Heart left ventricle (tissue), 16 donors: Measurements from ENCODE around the gene DUS1L. TPM values are rescaled to one million over a fixed set of nuclear protein-coding genes. Genes with fewer than 3 reads are reported as not detected.

ENCODE experiments used
- ATAC-seq, 4 donors: fragments of 200-7000 bp; cut with Tn5 transposase; one replicate each; pipeline ENCODE4 v1.9.1; 2020 to 2022; ENCODE audit warnings: moderate library complexity in 4 of 4, mild to moderate bottlenecking in 3 of 4, moderate number of reproducible peaks in 1 of 4
- DNase-seq, 5 donors: peaks; one replicate each; pipeline ENCODE4 v3.0.0-alpha.2; 2020
- H3K27ac ChIP-seq, 12 donors: fragments of 200-600 bp; sonication (generic) in 4 of 12; one replicate each; pipeline versions ENCODE4 v1.5.0 to v1.8.0; 2016 to 2022; ENCODE audit warnings: mild to moderate bottlenecking in 2 of 12
- H3K27me3 ChIP-seq, 9 donors: fragments of 200-600 bp; sonication (generic) in 2 of 9; one replicate each; pipeline versions ENCODE4 v1.5.1 to v1.8.0; 2016 to 2022; ENCODE audit warnings: mild to moderate bottlenecking in 3 of 9
- H3K36me3 ChIP-seq, 9 donors: fragments of 200-600 bp; sonication (generic) in 2 of 9; one replicate each; pipeline versions ENCODE4 v1.5.0 to v1.8.0; 2018 to 2022; ENCODE audit warnings: mild to moderate bottlenecking in 2 of 9
- H3K4me1 ChIP-seq, 12 donors: fragments of 200-600 bp; sonication (generic) in 4 of 12; one replicate each; pipeline versions ENCODE4 v1.5.0 to v1.8.0; 2016 to 2022; ENCODE audit warnings: mild to moderate bottlenecking in 3 of 12
- H3K4me3 ChIP-seq, 12 donors: fragments of 200-600 bp; sonication (generic) in 4 of 12; one replicate each; pipeline versions ENCODE4 v1.5.0 to v1.8.0; 2017 to 2022; ENCODE audit warnings: mild to moderate bottlenecking in 9 of 12, moderate library complexity in 4 of 12
- H3K9me3 ChIP-seq, 12 donors: fragments of 200-600 bp; sonication (generic) in 4 of 12; one replicate each; pipeline versions ENCODE4 v1.5.0 to v1.8.0; 2016 to 2022; ENCODE audit warnings: mild to moderate bottlenecking in 1 of 12
- CTCF ChIP-seq, 12 donors: fragments of 200-600 bp; sonication (generic) in 4 of 12; IDR thresholded peaks; one replicate each; pipeline versions ENCODE4 v1.5.0 to v1.8.0; 2018 to 2022; ENCODE audit warnings: antibody characterized with exemption in 12 of 12, mild to moderate bottlenecking in 5 of 12
- POLR2A ChIP-seq, 2 donors: fragments of 450-650 bp; IDR thresholded peaks; one replicate each; pipeline ENCODE4 v1.6.1; 2017; ENCODE audit warnings: antibody characterized with exemption in 2 of 2, mild to moderate bottlenecking in 2 of 2, moderate library complexity in 2 of 2
- WGBS, 4 donors: extraction: QIAGEN DNeasy Blood & Tissue Kit in 2 of 4; methylation state at CpG; one replicate each; pipeline versions ENCODE4 v1.1.5 to v1.1.7; 2013 to 2018; 5-methylcytosine and 5-hydroxymethylcytosine counted together
- intact Hi-C, 10 donors: fragments of 100-400 bp; cut with DNase I; formaldehyde crosslinking; loops; one replicate each; pipeline versions ENCODE4 v1.11.1 to v1.14.2; 2022
- polyA plus RNA-seq, 2 donors: library from polyadenylated mRNA; stranded (reverse); fragments of 200-250 nt; gene quantifications; one replicate each; pipeline ENCODE4 v1.2.3, GENCODE V29; 2013
- total RNA-seq, 9 donors: library from RNA; depleted of rRNA in 2 of 9; stranded (reverse); fragments of >200 nt in 2 of 9; fragmentation: NEBNext Ultra II Directional in 3 of 9; extraction: Animal tissue kit (Norgen Biotek cat#: 25700) in 3 of 9; gene quantifications; one replicate each; pipeline versions ENCODE4 v1.1.0 to v1.2.4, GENCODE V29; 2016 to 2023
- donor health status: ischemic (EF 13 %, LVEDD 7.1; RV severe dilation, severe dysfunction).
- donor health status: healthy with polysubstance abuse.
- donor health status: DM: no; HTN: yes; CAD: no.
- donor health status: DM: no; HTN: no; CAD: no.
- donor health status: ischemic (EF 25% LVEDD 6.9; RV normal size, moderate dysfunction).
- donor health status: ischemic (EF 25% LVEDD 5.7; RV mildly dilated, moderate dysfunction).
- donor health status: healthy.
- donor health status: DM: yes; HTN: yes; CAD: no.
- donor health status: ischemic (EF 35%, LVEDD 5.7; RV mildly dilated, moderate dysfunction).
- donor health status: nonischemic (EF 11% LVEDD 7.7; RV severe dilation, severe dysfunction).
- donor health status: DM: yes; HTN: yes; CAD: no.
- donor health status: PGD.
- donor health status: ischemic (EF 29% LVEDD 5.4; RV normal size, mild dysfunction).
- donor health status: nonischemic (EF 23%, LVEDD 6.1; RV moderate dilation, normal function).

The DUS1L gene
- total and polyA plus RNA-seq, 11 donors: 41.5 to 113 (median 60.4) TPM

DNA sequence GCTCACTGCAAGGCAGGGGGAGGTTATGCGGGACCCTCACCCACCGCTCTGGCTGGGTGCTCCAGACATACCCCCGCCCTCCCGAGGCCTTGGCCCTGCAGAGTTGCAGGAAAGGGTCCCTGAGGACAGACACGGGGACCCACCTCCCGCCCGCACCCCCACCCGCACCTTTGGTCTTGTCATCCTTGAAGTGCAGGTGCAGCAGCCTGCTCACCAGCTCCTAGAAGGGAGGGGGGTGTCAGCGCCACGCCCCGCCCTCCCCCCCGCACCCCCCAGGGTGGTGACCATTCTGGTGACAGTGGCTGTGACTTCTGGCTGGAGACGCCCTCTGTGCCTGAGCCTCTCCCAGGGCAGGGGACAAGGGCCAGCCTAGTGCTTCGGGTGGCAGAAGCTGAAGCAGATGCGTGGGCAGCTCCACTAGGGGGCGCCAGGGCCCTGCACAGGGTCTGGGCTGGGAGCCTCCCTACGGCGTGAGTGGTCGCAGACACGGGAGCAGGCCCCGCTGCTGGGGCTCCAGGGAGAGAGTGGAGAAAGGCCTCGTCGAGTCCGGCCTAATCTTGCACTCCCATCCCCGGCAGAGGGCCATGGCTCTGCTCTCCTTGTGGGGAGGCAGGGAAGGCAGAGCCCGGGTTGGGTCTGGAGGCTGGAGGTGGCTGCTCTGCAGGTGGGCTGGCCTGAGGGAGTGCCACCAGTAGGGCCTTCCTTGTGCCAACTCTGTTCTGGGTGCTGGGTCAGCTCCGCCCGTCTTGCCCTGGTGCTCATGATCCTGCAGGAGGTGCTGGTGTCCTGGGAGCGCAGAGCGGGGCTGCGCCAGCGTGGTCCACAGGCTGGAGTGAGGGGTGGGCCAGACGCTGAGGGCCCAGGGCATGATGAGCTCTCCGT lies 45.7 kb downstream of the DUS1L start:
- 55 to 92% (median 67%) methylated on average over 7 to 34 of the region's 34 CpGs for WGBS, 4 donors
- no peaks in the 10 kb centered on the region for H3K27me3 ChIP-seq
- peaks cover 5 to 37% (median 23%) of the 10 kb centered on the region in 12 donors for H3K4me1 ChIP-seq
- no peaks in the 10 kb centered on the region for H3K9me3 ChIP-seq
- ATAC-seq (no peak), DNase-seq (peak in 4 of 5 donors; percentile 53 to 86 (median 64))
- H3K36me3 ChIP-seq: peaks cover 0 to 21% (median 6%) of the 10 kb centered on the region in 9 donors
- H3K4me3 ChIP-seq: no peak overlapping the region
- intact Hi-C loops: loop anchor here in 9 of 10 donors (2.0 to 10.0 kb wide), 5 partner anchors 43 to 155 kb away; partner anchors contain the start of genes ASPSCR1 (in 4 of the 9), NOTUM (in 1 of the 9) and P4HB (in 1 of the 9)
- TF ChIP-seq CTCF (IDR thresholded peaks at IDR 0.05) (peak; percentile 44 to 77 (median 63)), POLR2A (IDR thresholded peaks at IDR 0.05) (no peak)
- no peak overlapping the region for H3K27ac ChIP-seq

- no peak for ATAC-seq
- Histone ChIP-seq H3K4me3 (no peak overlapping the region), H3K4me1 (peaks cover 5 to 37% (median 21%) of the 10 kb centered on the region in 12 donors), H3K36me3 (peaks cover 0 to 21% (median 6%) of the 10 kb centered on the region in 9 donors), H3K27ac (no peak overlapping the region), H3K9me3 (no peaks in the 10 kb centered on the region), H3K27me3 (no peaks in the 10 kb centered on the region)
- intact Hi-C loops: loop anchor here in 1 of 10 donors (2.0 kb wide), 1 partner anchor 60 kb away; no protein-coding TSS in a partner anchor
- no peak for DNase-seq
- 89 to 91% (median 90%) methylated on average over 14 to 33 of the region's 33 CpGs for WGBS, 4 donors
- TF ChIP-seq CTCF (IDR thresholded peaks at IDR 0.05) (no peak), POLR2A (IDR thresholded peaks at IDR 0.05) (no peak)
Observed at GRCh38 chr17:82018989-82019689, 46.5 kb downstream of the DUS1L start.

DNA sequence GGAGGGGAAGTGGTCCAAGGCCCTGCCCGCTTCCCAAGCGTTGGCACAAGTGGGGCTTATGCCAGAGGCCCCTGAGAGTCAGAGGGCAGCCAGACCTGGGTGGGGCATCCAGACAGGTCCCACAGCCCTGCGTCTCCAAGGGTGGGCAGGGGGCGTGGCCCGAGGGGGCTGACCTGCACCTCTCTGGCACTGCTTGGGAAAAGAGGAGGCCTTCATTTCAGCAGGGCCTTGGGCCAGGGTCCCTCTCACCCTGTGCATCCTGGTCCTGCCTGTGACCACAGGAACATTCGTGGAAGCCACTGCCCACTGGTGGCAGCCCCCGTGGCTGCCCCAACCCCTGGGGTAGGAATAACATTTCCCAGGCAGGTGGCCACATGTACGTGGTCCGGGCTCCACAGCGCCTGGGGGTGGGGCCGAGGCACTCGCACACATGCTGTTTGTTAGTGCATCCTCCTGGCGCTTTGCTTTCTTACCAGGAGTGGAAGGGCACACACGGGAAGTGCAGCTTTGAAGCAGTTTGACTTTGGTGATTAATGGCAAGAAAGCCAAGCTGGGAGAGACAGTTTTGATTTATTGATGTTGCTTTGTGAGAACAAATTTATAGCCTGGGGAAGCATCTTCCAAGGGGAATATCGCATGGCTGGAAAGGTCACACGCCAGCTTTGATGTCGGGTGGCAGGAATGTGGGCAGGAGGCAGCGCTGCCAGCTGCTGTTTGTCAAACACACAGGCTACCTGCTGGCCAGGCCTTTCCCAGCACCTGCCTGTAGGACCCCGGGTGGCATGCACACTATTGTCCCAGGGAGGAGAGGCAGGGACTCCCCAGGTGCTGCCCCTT lies 47.2 kb downstream of the DUS1L start:
- DNase-seq (no peak), ATAC-seq (no peak)
- H3K27ac ChIP-seq: no peak overlapping the region
- H3K4me3 ChIP-seq: no peak overlapping the region
- H3K27me3 ChIP-seq: no peaks in the 10 kb centered on the region
- H3K36me3 ChIP-seq: peaks cover 0 to 21% (median 6%) of the 10 kb centered on the region in 9 donors
- no peaks in the 10 kb centered on the region for H3K9me3 ChIP-seq
- TF ChIP-seq POLR2A (IDR thresholded peaks at IDR 0.05) (no peak), CTCF (IDR thresholded peaks at IDR 0.05) (no peak)
- 79 to 81% (median 80%) methylated on average over 14 to 19 of the region's 19 CpGs for WGBS, 4 donors
- H3K4me1 ChIP-seq: peaks cover 5 to 36% (median 14%) of the 10 kb centered on the region in 12 donors
- intact Hi-C loops: loop anchor here in 1 of 10 donors (2.0 kb wide), 1 partner anchor 60 kb away; no protein-coding TSS in a partner anchor
